Muscle of leg (tissue), 11 donors: Measurements from ENCODE around the gene GPR107. TPM values are rescaled to one million over a fixed set of nuclear protein-coding genes. Genes with fewer than 3 reads are reported as not detected.

Experiments used
- DNase-seq: peaks from one replicate; pipeline ENCODE4 v3.0.0; 2013
- H3K27ac ChIP-seq: one replicate; pipeline ENCODE4 v1.5.1; 2013; ENCODE audit warnings: mild to moderate bottlenecking, low read length, control low read depth
- H3K27me3 ChIP-seq: one replicate; pipeline ENCODE4 v1.6.1; 2013; ENCODE audit warnings: low read length; ENCODE audit not compliant: control insufficient read depth, insufficient read depth
- H3K36me3 ChIP-seq: one replicate; pipeline ENCODE4 v1.6.1; 2013; ENCODE audit warnings: low read length; ENCODE audit not compliant: control insufficient read depth, insufficient read depth
- H3K4me1 ChIP-seq: one replicate; pipeline ENCODE4 v1.6.1; 2013; ENCODE audit warnings: low read length; ENCODE audit not compliant: control insufficient read depth, insufficient read depth
- H3K4me3 ChIP-seq: one replicate; pipeline ENCODE4 v1.5.1; 2013; ENCODE audit warnings: low read length, control low read depth
- H3K9me3 ChIP-seq: replicated peaks from 2 replicates; pipeline ENCODE4 v1.6.1; 2013; ENCODE audit warnings: low read depth, low read length; ENCODE audit not compliant: control insufficient read depth
- WGBS: methylation state at CpG from one replicate; pipeline ENCODE4 v1.1.5; 2013; ENCODE audit warnings: missing lambda C conversion rate; ENCODE audit not compliant: insufficient coverage; 5-methylcytosine and 5-hydroxymethylcytosine counted together
- polyA plus RNA-seq, 8 donors: library from polyadenylated mRNA; unstranded; fragments of 120-200 nt; gene quantifications; one replicate each; pipeline versions ENCODE4 v1.2.1 to v1.2.3, GENCODE V29; 2013; ENCODE audit warnings: inconsistent platforms in 1 of 8, low replicate concordance in 1 of 8; ENCODE audit not compliant: insufficient read length in 8 of 8, insufficient read depth in 1 of 8
- total RNA-seq: library from RNA; stranded (reverse); fragments of 120-200 nt; gene quantifications from one replicate; pipeline ENCODE4 v1.2.4, GENCODE V29; 2013

The GPR107 gene
- total and polyA plus RNA-seq, 9 donors: 17.9 to 42.1 (median 35.7) TPM

DNA sequence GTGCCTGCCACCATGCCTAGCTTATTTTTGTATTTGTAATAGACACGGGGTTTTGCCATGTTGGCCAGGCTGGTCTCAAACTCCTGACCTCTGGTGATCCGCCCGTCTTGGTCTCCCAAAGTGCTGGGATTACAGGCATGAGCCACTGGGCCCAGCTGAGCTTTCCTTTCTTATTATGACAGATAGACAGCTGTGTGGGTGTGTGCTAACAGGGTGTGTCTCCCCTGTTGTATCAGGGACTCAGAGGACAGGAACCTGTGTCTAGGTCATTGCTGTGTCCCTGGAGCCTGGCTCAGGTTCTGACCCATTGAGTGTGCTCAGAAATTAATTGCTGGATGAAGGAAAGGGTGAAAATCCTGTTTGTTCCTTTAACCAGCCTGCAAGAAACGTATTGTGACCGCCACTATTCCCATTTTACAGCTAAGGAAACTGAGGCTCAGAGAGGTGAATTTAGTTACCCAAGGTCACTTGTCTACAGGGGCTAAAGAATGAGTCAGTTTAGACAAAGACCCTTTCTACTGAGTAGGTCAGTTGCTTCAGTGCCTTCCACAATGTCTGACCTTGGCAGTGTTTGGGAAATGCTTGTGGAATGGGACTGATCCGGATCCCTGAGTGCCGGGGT, 135.3 kb downstream of the GPR107 start:
- no peak for DNase-seq
- Histone ChIP-seq H3K4me1 (peaks cover 61% of the 10 kb centered on the region), H3K4me3 (no peak overlapping the region), H3K36me3 (no peaks in the 10 kb centered on the region), H3K27ac (no peak overlapping the region), H3K9me3 (no peaks in the 10 kb centered on the region), H3K27me3 (no peaks in the 10 kb centered on the region)
- 86% methylated on average over 5 of the region's 7 CpGs for WGBS

Other genes with a start within 250 kb of the GPR107 start
- 14.9 TPM for gene TOR1A, start 229.8 kb upstream of the GPR107 start, total RNA-seq
- gene TOR1A, start 229.8 kb upstream of the GPR107 start, polyA plus RNA-seq: 10 to 100 TPM; 22.2 to 31.8 (median 24.4) TPM
- gene C9orf78, start 218.6 kb upstream of the GPR107 start, total RNA-seq: 36.2 TPM
- gene C9orf78, start 218.6 kb upstream of the GPR107 start, polyA plus RNA-seq: 10 to 100 TPM; 46.6 to 62.3 (median 50.7) TPM
- gene USP20, start 218.4 kb upstream of the GPR107 start, total RNA-seq: 6.0 TPM
- gene USP20, start 218.4 kb upstream of the GPR107 start, polyA plus RNA-seq: 10 to 100 TPM; 11.9 to 16.5 (median 14.0) TPM
- 23.7 TPM for gene FNBP1, start 10.7 kb upstream of the GPR107 start, total RNA-seq
- 10 to 100 TPM; 15.0 to 28.4 (median 18.1) TPM for gene FNBP1, start 10.7 kb upstream of the GPR107 start, polyA plus RNA-seq
- gene NCS1, start 118.5 kb downstream of the GPR107 start, total RNA-seq: 30.4 TPM
- gene NCS1, start 118.5 kb downstream of the GPR107 start, polyA plus RNA-seq: 10 to 100 TPM; 39.0 to 68.4 (median 61.6) TPM
- 3.4 TPM for gene HMCN2, start 211.9 kb downstream of the GPR107 start, total RNA-seq
- gene HMCN2, start 211.9 kb downstream of the GPR107 start, polyA plus RNA-seq: 1 to 10 TPM; 2.8 to 7.7 (median 4.7) TPM